ENCODE measurements around the gene AP3S2. TPM values are rescaled to one million over a fixed set of nuclear protein-coding genes. Genes with fewer than 3 reads are reported as not detected.

AP3S2 gene
- total and polyA plus RNA-seq, 2 of the 8 experiments (the other 6 are each of a cell fraction or from before 2014, with no cell fraction given) = 19.2 to 45.4 TPM

DNA sequence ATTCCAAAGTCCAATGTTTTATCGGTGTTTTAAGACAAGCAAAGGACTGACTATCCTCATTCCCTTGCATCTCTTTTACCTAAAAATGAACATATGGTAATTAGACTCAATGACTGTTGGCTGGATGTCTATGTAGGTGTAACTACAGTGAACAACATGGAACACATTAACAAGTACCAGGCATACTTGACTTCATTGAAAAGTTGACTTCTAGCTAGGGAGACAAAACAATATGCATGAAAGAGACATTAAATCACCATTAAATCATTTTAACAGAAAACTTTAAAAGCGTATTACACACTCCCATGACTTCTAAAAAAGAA lies 44.9 kb downstream of the AP3S2 start (continued):
- TF ChIP-seq CBX8 (IDR thresholded peaks at IDR 0.05; ENCODE audit: borderline replicate concordance, low read depth, low read length) (no peak), POU5F1 (IDR thresholded peaks at IDR 0.05; ENCODE audit: low read depth, low read length) (no peak), SIX5 (IDR thresholded peaks at IDR 0.05; ENCODE audit: low read depth, low read length) (no peak), CHD2 (IDR thresholded peaks at IDR 0.05; ENCODE audit: low read length) (no peak), BRCA1 (IDR thresholded peaks at IDR 0.05; ENCODE audit: low read depth, low read length) (no peak)
